HAP-1 (cell line): ENCODE measurements around the gene RPL38.

Source experiments
- DNase-seq, 2 experiments: peaks; one replicate each; pipeline ENCODE4 v3.0.0-alpha.2; 2016 to 2020; ENCODE audit warnings: low spot score in 2 of 2
- H3K27me3 ChIP-seq: fragments of 250-450 bp; sonication (Bioruptor Pico); 2 replicates; pipeline ENCODE4 v1.5.1; 2020; ENCODE audit warnings: low read depth, mild to moderate bottlenecking, moderate library complexity
- H3K36me3 ChIP-seq: fragments of 250-450 bp; sonication (Bioruptor Pico); replicated peaks from 2 replicates; pipeline ENCODE4 v1.5.1; 2020; ENCODE audit warnings: mild to moderate bottlenecking
- H3K4me1 ChIP-seq: fragments of 250-450 bp; sonication (Bioruptor Pico); 2 replicates; pipeline ENCODE4 v1.5.1; 2020; ENCODE audit warnings: mild to moderate bottlenecking
- H3K4me3 ChIP-seq: fragments of 250-450 bp; sonication (Bioruptor Pico); 2 replicates; pipeline ENCODE4 v1.5.1; 2020; ENCODE audit warnings: mild to moderate bottlenecking, moderate library complexity
- H3K9me3 ChIP-seq: fragments of 250-450 bp; sonication (Bioruptor Pico); 2 replicates; pipeline ENCODE4 v1.5.1; 2020; ENCODE audit warnings: mild to moderate bottlenecking, moderate library complexity
- in situ Hi-C: fragments of 300-500 bp; cut with MboI; formaldehyde crosslinking; loops from 3 replicates; pipeline ENCODE4 v1.14.3; 2020; ENCODE audit warnings: low sequenced_read_pairs, inconsistent platforms, mixed read lengths

Gene RPL38

DNA sequence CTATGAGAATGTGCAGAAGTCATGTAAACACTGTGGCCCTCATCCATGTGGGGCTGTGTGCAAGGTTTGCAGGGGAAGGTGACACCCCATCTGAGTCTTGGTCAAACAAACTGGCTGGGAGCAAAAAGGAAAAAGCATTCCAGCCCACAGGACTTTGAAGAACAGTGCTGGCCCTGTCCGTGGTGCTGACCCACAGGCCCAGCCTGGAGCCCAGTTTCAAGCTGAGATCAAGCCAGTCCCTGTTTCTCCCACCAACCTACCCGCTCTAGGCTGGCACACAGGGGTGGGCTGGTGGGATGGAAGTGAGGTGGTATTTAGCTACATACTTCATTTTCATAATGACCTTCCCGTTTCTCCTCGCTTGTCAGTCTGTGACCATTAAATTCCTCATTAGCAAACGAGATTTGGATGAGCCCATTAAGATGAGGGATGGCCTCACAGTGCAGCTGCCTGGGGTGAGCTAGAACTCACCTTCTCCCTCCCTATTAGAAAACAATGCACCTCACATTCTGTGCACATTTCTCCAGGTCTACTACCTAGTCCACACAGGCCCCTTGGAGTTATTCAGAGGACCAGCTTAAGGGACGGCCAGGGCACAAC is 12.6 kb upstream of the RPL38 start:
- DNase-seq, result no peak
- no peaks in the 10 kb centered on the region for H3K9me3 ChIP-seq
- H3K27me3 ChIP-seq, result peaks cover 29% of the 10 kb centered on the region
- H3K4me1 ChIP-seq, result no peaks in the 10 kb centered on the region
- in situ Hi-C loops, result no loop called here
- H3K36me3 ChIP-seq, result no peaks in the 10 kb centered on the region
- H3K4me3 ChIP-seq, result no peak overlapping the region

DNA sequence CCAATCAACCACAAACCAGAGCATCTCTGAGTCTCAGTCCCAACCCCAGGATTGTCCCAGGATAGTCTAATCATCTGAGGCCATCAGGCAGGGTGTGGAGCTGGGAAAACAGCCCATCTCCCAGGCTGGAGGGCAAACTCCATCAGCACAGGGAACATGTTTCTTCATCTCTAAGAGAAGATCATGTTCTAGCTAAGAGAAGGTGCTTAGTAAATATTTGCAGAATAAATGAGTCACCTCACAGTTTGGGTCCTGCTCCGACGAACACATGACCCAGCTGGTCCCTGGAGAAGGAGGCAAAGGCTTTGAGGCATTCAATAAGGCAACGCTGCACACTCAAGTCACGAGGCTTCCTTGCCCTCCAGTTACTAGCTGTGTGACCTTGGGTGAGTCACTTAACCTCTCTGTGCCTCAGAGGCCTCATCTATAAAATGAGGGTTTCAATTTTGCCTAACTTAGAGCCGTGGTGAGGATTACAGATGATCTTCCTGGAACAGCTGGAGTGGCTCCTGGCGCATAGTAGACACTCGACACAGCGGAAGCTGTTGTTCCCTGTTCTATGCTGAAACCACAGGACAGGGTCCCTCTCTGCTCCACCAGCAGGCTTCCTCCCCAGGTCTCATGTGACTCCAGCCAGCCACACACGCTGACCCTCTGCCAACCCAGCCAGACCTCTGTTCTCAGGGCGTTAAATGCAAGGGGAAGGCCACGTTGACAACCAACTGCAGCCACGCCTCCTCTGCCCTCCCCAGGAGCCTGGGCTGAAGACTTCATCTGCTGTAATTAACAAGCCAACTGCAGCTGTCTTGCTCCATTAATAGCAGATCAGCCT is 10.3 kb upstream of the RPL38 start:
- in situ Hi-C loops, result no loop called here
- Histone ChIP-seq H3K27me3 (peaks cover 40% of the 10 kb centered on the region), H3K9me3 (no peaks in the 10 kb centered on the region), H3K4me1 (no peaks in the 10 kb centered on the region), H3K36me3 (no peaks in the 10 kb centered on the region), H3K4me3 (no peak overlapping the region)
- DNase-seq, result no peak

DNA sequence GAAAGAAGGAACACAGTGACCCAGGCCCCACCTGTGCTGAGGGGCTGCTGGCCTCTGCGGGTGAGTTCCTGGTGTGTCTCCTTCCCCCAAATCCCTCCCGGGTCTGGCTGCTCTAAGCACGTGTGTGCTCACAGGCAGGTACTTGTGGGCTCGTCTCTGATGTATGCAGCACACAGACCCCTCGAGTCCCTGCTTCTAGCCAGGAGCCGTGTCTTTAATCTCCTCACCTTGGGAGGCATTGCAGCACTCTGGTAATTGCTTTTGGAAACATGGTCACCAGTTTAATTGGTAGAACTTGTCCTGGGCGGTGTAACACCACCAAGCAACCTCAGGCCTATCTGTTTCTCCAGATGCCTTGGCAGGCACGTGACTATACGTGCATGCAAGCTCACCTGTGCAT is 8.8 kb upstream of the RPL38 start:
- H3K27me3 ChIP-seq, result peaks cover 40% of the 10 kb centered on the region

DNA sequence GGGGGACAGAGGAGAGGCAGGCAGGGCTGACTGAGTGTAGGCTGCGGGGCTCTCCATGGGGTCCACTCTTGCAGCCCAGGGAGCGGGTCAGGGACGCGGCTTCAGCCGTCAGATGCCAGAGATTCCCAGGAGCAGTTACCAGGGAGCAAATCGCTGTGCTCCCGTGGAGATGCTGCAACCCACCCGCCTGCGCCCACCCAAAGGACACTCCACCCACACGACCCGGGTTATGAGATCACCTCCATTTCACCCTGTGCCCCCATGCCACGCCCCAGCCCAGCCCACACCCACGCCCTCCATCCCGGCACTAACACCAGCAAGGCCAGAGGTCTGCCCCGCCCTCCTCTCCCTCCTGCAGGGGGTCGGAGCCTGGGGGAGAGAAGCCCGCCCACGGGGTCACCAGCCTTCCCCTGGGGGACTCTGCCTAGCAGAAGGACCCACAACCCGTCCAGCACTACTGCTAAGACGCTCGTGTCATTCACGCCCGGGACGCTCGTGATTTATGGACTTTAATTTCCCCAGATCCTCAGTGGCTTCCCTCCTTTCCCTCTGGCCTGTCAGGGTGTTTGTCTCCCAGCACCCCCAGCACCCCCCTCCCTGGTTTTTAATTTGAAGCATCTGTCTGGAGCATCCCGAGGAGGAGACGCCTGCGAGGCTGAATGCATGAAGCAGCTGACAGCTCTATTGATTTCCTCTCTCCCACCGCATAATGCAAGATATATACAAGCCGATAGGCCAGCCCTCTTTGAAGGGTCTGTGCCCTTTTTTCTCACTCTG is 6.7 kb upstream of the RPL38 start:
- H3K36me3 ChIP-seq, result no peaks in the 10 kb centered on the region
- no peaks in the 10 kb centered on the region; the same call in 1 of the 2 replicates for H3K4me1 ChIP-seq
- H3K4me3 ChIP-seq, result no peak overlapping the region
- peaks cover 52% of the 10 kb centered on the region for H3K27me3 ChIP-seq
- DNase-seq, result no peak
- H3K9me3 ChIP-seq, result no peaks in the 10 kb centered on the region
- in situ Hi-C loops, result no loop called here

More for the DNA sequence above, 8.8 kb upstream of the RPL38 start:
- DNase-seq, result no peak
- Histone ChIP-seq H3K4me3 (no peak overlapping the region), H3K9me3 (no peaks in the 10 kb centered on the region), H3K36me3 (no peaks in the 10 kb centered on the region), H3K4me1 (no peaks in the 10 kb centered on the region; the same call in 1 of the 2 replicates)
- in situ Hi-C loops, result no loop called here

DNA sequence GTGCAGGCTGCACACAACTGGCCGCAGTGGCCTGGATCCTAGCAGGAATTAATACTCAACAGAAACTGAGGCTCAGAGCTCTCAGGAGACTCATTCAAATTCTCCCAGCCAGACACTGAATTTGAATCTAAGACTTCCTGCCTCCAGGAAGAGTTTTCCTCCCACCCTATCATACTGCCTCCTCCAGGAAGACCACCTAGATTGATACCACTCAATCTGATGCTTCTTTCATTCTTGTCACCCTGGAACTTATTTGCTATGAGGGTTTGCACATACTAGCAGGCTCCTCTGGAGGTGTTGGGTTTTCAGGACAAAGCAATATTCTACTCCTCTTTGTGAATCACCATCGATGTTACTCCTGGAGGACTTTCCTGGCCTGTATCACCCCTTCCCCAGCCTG is 5.7 kb upstream of the RPL38 start:
- in situ Hi-C loops, result no loop called here
- Histone ChIP-seq H3K4me1 (no peaks in the 10 kb centered on the region; the same call in 1 of the 2 replicates), H3K27me3 (peaks cover 62% of the 10 kb centered on the region), H3K9me3 (no peaks in the 10 kb centered on the region), H3K4me3 (no peak overlapping the region), H3K36me3 (no peaks in the 10 kb centered on the region)
- no peak for DNase-seq

DNA sequence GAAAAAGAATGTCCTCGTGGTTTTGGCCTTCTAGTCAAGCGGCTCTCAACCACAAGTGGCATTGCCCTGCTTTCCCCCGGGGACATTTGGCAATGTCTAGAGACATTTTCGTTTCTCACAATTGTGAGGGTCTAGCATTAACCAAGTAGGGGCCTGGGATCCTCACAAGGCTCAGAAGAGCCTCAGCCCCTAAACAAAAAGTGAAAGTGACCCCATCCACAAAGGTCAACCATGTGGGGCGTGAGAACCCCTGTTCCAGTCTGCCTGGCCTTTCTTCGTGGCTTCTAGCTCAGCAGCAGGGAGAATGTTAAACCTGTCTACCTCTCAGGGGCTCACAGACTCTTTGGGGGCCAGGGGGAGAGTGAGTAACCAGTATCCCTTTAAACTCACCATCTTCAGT is 4.8 kb upstream of the RPL38 start:
- no peak for DNase-seq
- Histone ChIP-seq H3K4me1 (peaks cover 3% of the 10 kb centered on the region), H3K27me3 (peaks cover 55% of the 10 kb centered on the region), H3K9me3 (no peaks in the 10 kb centered on the region), H3K4me3 (no peak overlapping the region), H3K36me3 (peaks cover under 1% of the 10 kb centered on the region)
- in situ Hi-C loops, result no loop called here

DNA sequence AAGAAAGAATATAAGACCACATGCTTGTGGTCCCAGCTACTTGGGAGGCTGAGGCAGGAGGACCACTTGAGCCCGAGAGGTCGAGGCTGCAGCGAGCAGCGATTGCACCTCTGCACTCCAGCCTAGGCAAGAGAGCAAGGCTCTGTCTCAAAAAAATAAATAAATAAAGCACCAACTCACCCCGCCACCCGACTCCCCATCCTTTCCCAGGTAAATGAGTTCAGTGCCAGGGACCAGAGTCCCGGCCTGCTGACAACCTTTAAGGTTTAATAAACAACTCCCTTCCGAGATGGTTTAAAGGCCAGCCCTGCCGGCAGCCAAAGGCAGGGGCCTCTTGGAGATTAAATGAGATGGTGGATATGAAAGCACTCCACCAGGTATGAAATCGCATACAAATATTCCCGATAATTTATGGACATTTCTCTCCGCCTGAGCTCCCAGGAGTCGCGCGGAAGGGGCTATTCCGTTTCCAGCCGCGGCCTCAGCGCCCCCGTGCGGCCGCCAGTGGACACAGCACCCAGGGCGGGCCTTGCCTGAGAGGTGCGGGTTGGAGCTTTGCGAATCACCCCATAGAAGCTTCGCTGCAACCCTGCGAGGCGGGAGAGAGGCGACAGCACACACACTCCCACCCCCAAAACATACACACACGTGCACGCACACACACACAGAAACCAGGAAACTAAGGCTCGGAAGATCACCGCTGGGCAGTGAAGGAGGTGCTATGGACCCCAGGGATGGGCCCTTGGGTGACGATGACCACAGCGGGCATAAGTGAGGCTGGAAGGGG is 4.0 kb upstream of the RPL38 start:
- peak; percentile 28 to 82 for DNase-seq
- peaks cover 3% of the 10 kb centered on the region for H3K4me1 ChIP-seq
- in situ Hi-C loops, result loop anchor here (25.0 kb wide), 1 partner anchor 937 kb away; the partner anchor contains the start of gene CPSF4L
- H3K4me3 ChIP-seq, result no peak overlapping the region
- H3K9me3 ChIP-seq, result no peaks in the 10 kb centered on the region
- peaks cover 49% of the 10 kb centered on the region for H3K27me3 ChIP-seq
- peaks cover 9% of the 10 kb centered on the region for H3K36me3 ChIP-seq

DNA sequence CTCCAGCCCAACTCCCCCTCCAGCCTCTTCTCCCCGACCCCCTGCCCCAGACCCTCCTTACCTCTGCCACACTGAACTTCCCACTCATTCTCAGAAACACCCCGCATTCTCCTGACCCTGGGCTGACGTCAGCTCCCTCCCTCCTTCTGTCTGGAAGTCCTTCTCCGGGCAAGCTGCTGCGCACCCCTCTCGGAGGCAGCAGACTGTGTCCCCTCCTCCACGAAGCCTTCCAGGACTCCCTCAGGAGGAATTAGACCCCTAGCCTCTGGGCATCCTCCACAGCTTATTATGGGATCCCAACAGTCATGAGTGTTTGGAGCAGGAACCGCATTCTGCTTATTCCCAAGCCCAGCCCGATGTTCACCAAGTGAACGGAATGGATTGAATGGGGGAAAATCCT is 3.4 kb upstream of the RPL38 start:
- H3K27me3 ChIP-seq, result peaks cover 42% of the 10 kb centered on the region
- no peak overlapping the region for H3K4me3 ChIP-seq
- H3K36me3 ChIP-seq, result peaks cover 15% of the 10 kb centered on the region
- H3K4me1 ChIP-seq, result peaks cover 6% of the 10 kb centered on the region
- in situ Hi-C loops, result loop anchor here (25.0 kb wide), 1 partner anchor 938 kb away; the partner anchor contains the start of gene CPSF4L
- DNase-seq, result no peak
- no peaks in the 10 kb centered on the region for H3K9me3 ChIP-seq

DNA sequence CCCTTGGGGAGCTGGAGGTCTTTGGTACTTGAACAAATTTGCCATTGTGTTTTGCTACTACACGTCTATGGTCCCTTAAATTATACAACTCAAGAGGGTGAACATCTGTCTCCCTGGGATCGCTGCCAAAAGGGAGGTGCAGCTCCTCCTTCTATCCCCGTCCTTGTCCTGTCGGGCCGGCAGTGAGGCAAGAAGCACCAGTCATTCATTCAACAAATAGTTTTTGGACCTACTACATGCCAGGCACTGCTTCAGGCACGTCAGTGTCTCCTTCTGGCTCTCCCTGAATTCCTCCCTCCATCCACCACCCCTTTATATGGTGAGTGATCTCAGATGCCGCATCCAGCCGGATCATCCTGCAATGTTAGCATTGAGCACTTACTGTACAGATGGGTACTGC is 2.2 kb upstream of the RPL38 start:
- in situ Hi-C loops, result loop anchor here (25.0 kb wide), 1 partner anchor 939 kb away; the partner anchor contains the start of gene CPSF4L
- peak in 1 of 2 experiments; percentile 36 for DNase-seq
- Histone ChIP-seq H3K4me3 (no peak overlapping the region), H3K9me3 (no peaks in the 10 kb centered on the region), H3K36me3 (peaks cover 26% of the 10 kb centered on the region), H3K4me1 (peaks cover 17% of the 10 kb centered on the region), H3K27me3 (peaks cover 33% of the 10 kb centered on the region)

DNA sequence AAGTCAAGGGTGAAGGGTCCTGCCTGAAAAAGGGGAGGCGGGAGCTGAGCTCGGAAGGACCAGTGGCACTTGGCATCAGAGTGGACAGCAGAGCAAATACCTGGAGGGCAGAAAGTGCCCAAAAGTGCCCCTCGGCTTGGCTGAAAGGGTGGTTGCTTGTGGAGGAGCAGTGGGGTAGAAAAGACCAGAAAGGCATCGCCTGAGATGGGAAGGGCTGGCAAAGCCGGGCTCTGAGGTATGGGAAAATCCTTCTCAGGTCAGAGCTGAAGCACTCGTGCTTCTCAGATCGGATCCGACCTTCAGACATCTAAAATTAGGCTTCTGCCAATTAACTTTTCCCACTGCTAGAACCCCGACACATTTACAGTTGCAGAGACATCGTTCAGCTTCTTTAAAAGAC is 1.5 kb upstream of the RPL38 start:
- Histone ChIP-seq H3K4me3 (no peak overlapping the region), H3K27me3 (peaks cover 27% of the 10 kb centered on the region), H3K4me1 (peaks cover 21% of the 10 kb centered on the region), H3K9me3 (no peaks in the 10 kb centered on the region), H3K36me3 (peaks cover 32% of the 10 kb centered on the region)
- in situ Hi-C loops, result loop anchor here (25.0 kb wide), 1 partner anchor 940 kb away; the partner anchor contains the start of gene CPSF4L
- DNase-seq, result no peak

DNA sequence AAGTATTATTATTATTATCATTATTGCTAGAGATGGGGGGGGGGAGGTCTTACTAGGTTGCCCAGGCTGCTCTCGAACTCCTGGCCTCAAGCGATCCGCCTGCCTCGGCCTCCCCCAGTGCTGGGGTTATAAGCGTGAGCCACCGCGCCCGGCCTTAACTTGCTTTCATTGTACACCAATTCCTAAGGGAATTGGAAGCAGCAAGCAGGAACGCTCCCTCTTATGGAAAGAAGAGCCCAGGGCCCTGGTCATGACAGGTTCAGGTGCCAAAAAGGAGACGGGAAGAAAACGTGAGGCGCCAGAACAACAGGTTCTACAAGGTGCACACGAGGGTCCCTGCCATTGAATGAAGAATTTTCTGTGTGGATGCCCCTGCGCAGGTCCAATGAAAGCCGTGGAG is 540 bp upstream of the RPL38 start:
- Histone ChIP-seq H3K27me3 (peaks cover 23% of the 10 kb centered on the region), H3K36me3 (peaks cover 42% of the 10 kb centered on the region), H3K4me1 (peaks cover 28% of the 10 kb centered on the region), H3K9me3 (no peaks in the 10 kb centered on the region), H3K4me3 (peak overlapping the region; percentile 99)
- in situ Hi-C loops, result loop anchor here (25.0 kb wide), 1 partner anchor 941 kb away; the partner anchor contains the start of gene CPSF4L
- peak in 1 of 2 experiments; percentile 27 for DNase-seq

DNA sequence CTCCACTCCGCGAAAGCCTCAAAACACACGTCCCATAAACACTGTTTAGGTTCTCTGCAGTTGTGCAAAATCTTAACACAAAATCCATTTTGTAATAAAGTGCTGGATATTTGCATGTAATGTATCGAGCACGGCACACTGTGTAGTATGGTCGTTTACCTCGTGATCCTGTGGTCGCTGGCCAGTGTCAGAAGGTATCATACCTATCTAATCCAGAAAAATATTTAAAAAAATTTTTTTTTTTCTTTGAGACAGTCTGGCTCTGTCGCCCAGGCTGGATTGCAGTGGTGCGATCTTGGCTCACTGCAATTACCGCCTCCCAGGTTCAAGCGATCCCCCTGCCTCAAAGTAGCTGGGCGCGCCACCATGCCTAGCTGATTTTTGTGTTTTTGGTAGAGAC is 996 bp downstream of the RPL38 start:
- Histone ChIP-seq H3K27me3 (peaks cover 23% of the 10 kb centered on the region), H3K36me3 (peaks cover 57% of the 10 kb centered on the region), H3K9me3 (no peaks in the 10 kb centered on the region), H3K4me3 (peak overlapping the region; percentile 99), H3K4me1 (peaks cover 28% of the 10 kb centered on the region)
- in situ Hi-C loops, result loop anchor here (25.0 kb wide), 1 partner anchor 942 kb away; the partner anchor contains the start of gene CPSF4L
- DNase-seq, result no peak

DNA sequence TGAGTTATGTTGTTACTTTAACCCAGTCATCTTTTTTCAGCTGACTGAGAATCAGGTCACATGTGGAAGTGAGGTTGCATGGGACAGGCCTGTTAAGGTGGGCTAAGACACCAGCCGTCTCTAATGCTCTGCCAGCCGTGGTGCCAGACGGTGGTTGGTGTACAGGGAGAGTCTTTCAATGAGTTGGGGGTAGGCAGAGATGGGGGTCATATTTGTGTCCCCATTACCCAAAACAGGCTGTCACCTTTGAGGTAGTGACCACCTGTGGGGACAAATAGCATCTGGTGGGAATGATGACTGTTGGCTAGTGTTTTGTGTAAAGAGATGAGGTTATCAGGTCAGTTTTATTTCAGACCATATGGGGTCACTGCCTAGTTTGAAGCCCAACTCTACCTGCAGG is 1.8 kb downstream of the RPL38 start:
- Histone ChIP-seq H3K36me3 (peaks cover 63% of the 10 kb centered on the region), H3K4me1 (peaks cover 31% of the 10 kb centered on the region), H3K4me3 (peak overlapping the region; percentile 99), H3K27me3 (peaks cover 23% of the 10 kb centered on the region; the same call in 1 of the 2 replicates), H3K9me3 (no peaks in the 10 kb centered on the region)
- DNase-seq, result no peak
- in situ Hi-C loops, result loop anchor here (25.0 kb wide), 1 partner anchor 943 kb away; the partner anchor contains the start of gene CPSF4L
